Measurements from ENCODE around the gene SLC49A4. TPM values are rescaled to one million over a fixed set of nuclear protein-coding genes. Genes with fewer than 3 reads are reported as not detected.

The SLC49A4 gene
- total and polyA plus RNA-seq, 2 of the 8 experiments (the other 6 are each of a cell fraction or from before 2014, with no cell fraction given) = 9.5 to 10.2 TPM

DNA sequence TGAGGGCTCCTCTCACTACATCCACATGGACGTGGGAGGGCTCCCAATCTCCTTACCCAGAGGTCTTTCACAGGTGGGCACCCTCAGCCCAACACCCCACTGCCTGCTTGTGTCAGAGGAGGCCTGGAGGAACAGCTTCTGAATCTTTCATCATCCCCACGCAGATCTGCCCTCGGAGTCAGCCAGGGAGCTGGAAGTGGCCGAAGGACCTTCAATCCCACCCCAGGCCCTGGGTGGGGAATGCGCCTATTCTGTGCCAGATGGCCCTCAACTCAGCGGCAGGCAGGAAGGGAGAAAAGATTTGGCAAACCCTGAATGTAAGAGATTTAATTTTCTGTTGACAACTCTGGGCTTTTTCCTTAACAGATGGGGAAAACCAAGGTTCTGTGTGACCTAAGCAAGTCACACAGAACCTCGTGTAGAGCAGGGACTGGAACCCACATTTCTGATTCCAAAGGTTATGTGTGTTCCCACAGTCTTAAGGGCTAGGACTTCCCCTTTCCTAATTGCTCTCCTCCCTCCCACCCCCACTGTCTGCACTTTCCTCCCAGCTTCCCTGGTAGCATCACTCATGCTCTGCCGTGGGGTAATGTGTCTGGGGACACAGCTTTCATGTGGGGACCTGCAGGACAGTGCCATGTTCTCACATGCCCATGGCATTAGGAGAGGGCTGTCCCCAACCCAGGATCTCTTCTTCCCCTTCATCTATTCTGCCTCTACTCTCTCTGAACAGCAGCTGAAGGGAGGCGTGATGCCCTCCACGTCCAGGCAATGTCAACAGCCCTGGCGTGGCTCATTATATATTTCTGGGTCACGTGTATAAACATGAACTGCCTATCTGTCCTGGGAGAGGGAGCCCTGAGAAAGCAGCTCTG lies 134.6 kb downstream of the SLC49A4 start:
- no peak overlapping the region for H3K18ac ChIP-seq (ENCODE audit: extremely low read depth, low read length)
- no peak overlapping the region; the same call in 1 of the 2 replicates for H4K8ac ChIP-seq (ENCODE audit: extremely low read depth, insufficient read depth, low read length)
- H3K9ac ChIP-seq (replicated peaks in 1 of 4; ENCODE audit: extremely low read depth in 1 of 4, low read depth in 3 of 4, low read length in 3 of 4) = no peak overlapping the region
- no peaks in the 10 kb centered on the region for H3K23me2 ChIP-seq (ENCODE audit: low read depth, low read length)
- no peak overlapping the region for H2AFZ ChIP-seq (ENCODE audit: low read length)
- H3K79me1 ChIP-seq (ENCODE audit: low read depth, low read length) = no peaks in the 10 kb centered on the region; the same call in 1 of the 2 replicates
- H3K23ac ChIP-seq (ENCODE audit: insufficient read length) = no peak overlapping the region
- no peak overlapping the region for H2BK20ac ChIP-seq (ENCODE audit: low read length)
- H2BK120ac ChIP-seq (replicated peaks; ENCODE audit: low read depth, low read length) = no peak overlapping the region
- no peak overlapping the region for H3K14ac ChIP-seq (ENCODE audit: insufficient read length)
- FAIRE-seq = no peak
- no peaks in the 10 kb centered on the region for H3K36me3 ChIP-seq (ENCODE audit: control insufficient read depth in 2 of 4, insufficient read depth in 4 of 4, low read length in 3 of 4)
- no peak overlapping the region for H2BK5ac ChIP-seq (ENCODE audit: low read depth, low read length)
- H3K27ac ChIP-seq (ENCODE audit: low read depth, low read length) = no peak overlapping the region
- H4K5ac ChIP-seq (ENCODE audit: insufficient read length, low read depth, low read length) = no peak overlapping the region
- 80% methylated on average over 12 of the region's 12 CpGs; no CpG with 5 or more reads in 1 of the 2 experiments for WGBS, 2 experiments (ENCODE audit: extremely low coverage in 1 of 2, insufficient coverage in 1 of 2, insufficient read length in 1 of 2, insufficient replicate concordance in 2 of 2, low coverage in 1 of 2, low lambda C conversion rate in 2 of 2, missing lambda C conversion rate in 1 of 2)
- H3K56ac ChIP-seq (replicated peaks; ENCODE audit: insufficient read length, low read depth, low read length) = no peak overlapping the region
- no peak overlapping the region for H3K4me2 ChIP-seq (ENCODE audit: insufficient read depth in 1 of 2, low read depth in 2 of 2, low read length in 2 of 2)
- H2AK5ac ChIP-seq (ENCODE audit: low read depth, low read length) = no peak overlapping the region
- H3K9me3 ChIP-seq (ENCODE audit: insufficient read depth in 2 of 2, low read depth in 1 of 2, low read length in 1 of 2) = no peaks in the 10 kb centered on the region
- H2BK12ac ChIP-seq (ENCODE audit: low read depth, low read length) = no peak overlapping the region
- no peaks in the 10 kb centered on the region for H3K79me2 ChIP-seq (ENCODE audit: control insufficient read depth in 1 of 2, insufficient read depth in 2 of 2, low read length in 2 of 2)
- H3K4ac ChIP-seq (replicated peaks; ENCODE audit: insufficient read length, low read depth, low read length) = no peak overlapping the region
- no peak overlapping the region for H4K91ac ChIP-seq (replicated peaks; ENCODE audit: insufficient read length, low read length)
- H3K27me3 ChIP-seq (replicated peaks in 1 of 4; ENCODE audit: control insufficient read depth in 3 of 4, extremely low read depth in 1 of 4, insufficient read depth in 3 of 4, low read length in 3 of 4) = no peaks in the 10 kb centered on the region
- no peaks in the 10 kb centered on the region for H4K20me1 ChIP-seq (replicated peaks in 1 of 2; ENCODE audit: control insufficient read depth in 1 of 2, insufficient read depth in 2 of 2, low read length in 2 of 2)
- no peak for DNase-seq (ENCODE audit: low read depth in 1 of 2, low spot score in 2 of 2)
- H3K4me1 ChIP-seq (replicated peaks in 1 of 4; ENCODE audit: control insufficient read depth in 3 of 4, insufficient read depth in 4 of 4, low read length in 3 of 4) = no peaks in the 10 kb centered on the region
- ChIA-PET CTCF (ENCODE audit: partially characterized antibody) (interaction anchor here (0.7 to 1.5 kb wide), 3 partner anchors 13 to 40 kb away, joined by 3 to 8 read pairs (median 5); no protein-coding TSS in a partner anchor), POLR2A (ENCODE audit: partially characterized antibody) (no interaction called here)
- no peak overlapping the region for H2BK15ac ChIP-seq (ENCODE audit: low read length)
- H3K4me3 ChIP-seq (ENCODE audit: extremely low read depth in 1 of 4, insufficient read depth in 2 of 4, low read depth in 3 of 4, low read length in 4 of 4) = no peak overlapping the region
- TF ChIP-seq, protein P1, sequence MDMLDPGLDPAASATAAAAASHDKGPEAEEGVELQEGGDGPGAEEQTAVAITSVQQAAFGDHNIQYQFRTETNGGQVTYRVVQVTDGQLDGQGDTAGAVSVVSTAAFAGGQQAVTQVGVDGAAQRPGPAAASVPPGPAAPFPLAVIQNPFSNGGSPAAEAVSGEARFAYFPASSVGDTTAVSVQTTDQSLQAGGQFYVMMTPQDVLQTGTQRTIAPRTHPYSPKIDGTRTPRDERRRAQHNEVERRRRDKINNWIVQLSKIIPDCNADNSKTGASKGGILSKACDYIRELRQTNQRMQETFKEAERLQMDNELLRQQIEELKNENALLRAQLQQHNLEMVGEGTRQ (IDR thresholded peaks at IDR 0.05; ENCODE audit: low read length) = no peak
- TF ChIP-seq KDM4A (IDR thresholded peaks at IDR 0.05; ENCODE audit: low read depth, low read length, severe bottlenecking) (no peak), SP2 (IDR thresholded peaks at IDR 0.05; ENCODE audit: low read length) (no peak)

Measured in H1 (cell line).